HEK293T (cell line): ENCODE data around the gene C19orf25.

Source experiments
- CTCF ChIA-PET: fragments of 350-600 bp; formaldehyde crosslinking; extraction: SDS; loops from one replicate; lab custom pipeline; 2021; ENCODE audit warnings: antibody characterized with exemption, inconsistent platforms; lab: Yijun Ruan, JAX
- POLR2A ChIA-PET: fragments of 350-600 bp; formaldehyde crosslinking; extraction: SDS; loops from one replicate; lab custom pipeline; 2020; ENCODE audit warnings: antibody characterized with exemption, inconsistent platforms; lab: Yijun Ruan, JAX
- DNase-seq: peaks from one replicate; pipeline ENCODE4 v3.0.0; 2012; ENCODE audit warnings: mixed read lengths; ENCODE audit errors: extremely low spot score
- ARNT ChIP-seq: fragments of 450-650 bp; IDR thresholded peaks from 2 replicates; pipeline ENCODE4 v1.6.1; 2017; ENCODE audit warnings: mild to moderate bottlenecking
- BHLHE40 ChIP-seq: fragments of 450-650 bp; IDR thresholded peaks from 2 replicates; pipeline ENCODE4 v1.6.1; 2016; ENCODE audit warnings: mild to moderate bottlenecking, moderate library complexity, borderline replicate concordance
- CTBP1 ChIP-seq: fragments of 450-650 bp; IDR thresholded peaks from 2 replicates; pipeline ENCODE4 v1.6.1; 2016; ENCODE audit warnings: borderline replicate concordance
- ELF4 ChIP-seq: fragments of 450-650 bp; IDR thresholded peaks from 2 replicates; pipeline ENCODE4 v1.6.1; 2017; ENCODE audit warnings: antibody characterized with exemption
- FOXA1 ChIP-seq: fragments of 450-650 bp; IDR thresholded peaks from 2 replicates; pipeline ENCODE4 v1.6.1; 2016; ENCODE audit warnings: mild to moderate bottlenecking
- FOXK2 ChIP-seq: fragments of 450-650 bp; IDR thresholded peaks from 2 replicates; pipeline ENCODE4 v1.6.1; 2016; ENCODE audit warnings: mild to moderate bottlenecking
- FOXM1 ChIP-seq: fragments of 450-650 bp; IDR thresholded peaks from 2 replicates; pipeline ENCODE4 v1.6.1; 2017; ENCODE audit warnings: mild to moderate bottlenecking, borderline replicate concordance
- HDGF ChIP-seq: fragments of 450-650 bp; IDR thresholded peaks from 2 replicates; pipeline ENCODE4 v1.6.1; 2017; ENCODE audit warnings: antibody characterized with exemption, borderline replicate concordance
- L3MBTL2 ChIP-seq: fragments of 450-650 bp; conservative IDR thresholded peaks from 2 replicates; pipeline ENCODE4 v1.6.1; 2016; ENCODE audit warnings: mild to moderate bottlenecking
- LEF1 ChIP-seq: fragments of 450-650 bp; IDR thresholded peaks from 2 replicates; pipeline ENCODE4 v1.6.1; 2017; ENCODE audit warnings: mild to moderate bottlenecking, borderline replicate concordance
- NFRKB ChIP-seq: fragments of 450-650 bp; IDR thresholded peaks from 2 replicates; pipeline ENCODE4 v1.6.1; 2016; ENCODE audit warnings: mild to moderate bottlenecking, moderate library complexity
- PKNOX1 ChIP-seq: fragments of 450-650 bp; IDR thresholded peaks from 2 replicates; pipeline ENCODE4 v1.6.1; 2016
- SP1 ChIP-seq: fragments of 450-650 bp; IDR thresholded peaks from 2 replicates; pipeline ENCODE4 v1.6.1; 2017
- SUZ12 ChIP-seq: fragments of 450-650 bp; IDR thresholded peaks from 2 replicates; pipeline ENCODE4 v1.6.1; 2016; ENCODE audit warnings: mild to moderate bottlenecking
- TARDBP ChIP-seq: fragments of 450-650 bp; IDR thresholded peaks from 2 replicates; pipeline ENCODE4 v1.6.1; 2016
- ZNF384 ChIP-seq: fragments of 450-650 bp; IDR thresholded peaks from 2 replicates; pipeline ENCODE4 v1.6.1; 2016

Gene C19orf25

DNA sequence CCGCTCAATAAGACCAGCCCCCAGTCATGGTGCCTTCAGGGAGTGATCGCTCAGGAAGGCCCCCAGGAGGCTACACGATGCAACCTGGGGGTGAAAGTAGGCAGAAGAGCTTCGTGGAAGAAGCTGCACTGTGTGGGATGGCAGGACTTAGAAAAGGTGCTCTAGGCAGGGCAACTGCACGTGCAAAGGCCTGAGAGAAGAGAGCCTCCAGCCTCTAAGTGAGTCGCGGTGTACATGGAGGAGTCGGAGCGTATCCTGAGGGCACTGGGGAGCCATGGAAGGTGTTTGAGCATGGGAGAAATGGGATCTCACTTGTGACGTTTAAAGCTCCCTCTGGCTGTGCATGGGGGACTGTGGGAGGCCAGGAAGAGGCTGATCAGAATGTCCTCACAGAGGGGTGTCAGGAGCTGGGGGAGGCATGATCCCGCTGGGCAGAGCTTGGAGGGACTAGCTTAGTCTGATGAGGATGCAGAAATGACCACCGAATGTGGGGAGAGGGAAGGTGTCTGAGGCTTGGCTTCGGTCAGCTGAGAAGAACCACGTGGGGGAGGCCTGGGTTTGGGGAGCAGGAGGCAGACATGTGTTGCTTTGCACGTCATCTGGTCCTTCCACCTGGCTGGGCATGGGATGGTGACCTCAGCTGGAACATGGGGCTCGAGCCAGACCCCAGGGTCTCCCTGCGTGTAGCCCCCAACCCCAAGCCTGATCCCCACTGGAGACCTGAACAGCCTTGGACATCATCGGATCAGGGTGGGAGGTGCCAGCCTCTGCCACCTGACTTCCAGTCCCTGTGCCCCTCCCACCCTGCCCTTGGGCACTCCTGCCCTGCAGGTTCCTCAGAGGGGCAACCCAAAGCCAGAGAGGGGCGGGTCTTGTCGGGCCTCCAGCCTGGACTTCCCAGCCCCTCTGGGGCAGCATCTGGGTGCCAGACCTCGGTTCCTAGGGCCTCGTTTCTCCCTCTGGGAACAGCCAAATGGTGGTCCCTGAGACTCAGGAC, 28.0 kb downstream of the C19orf25 start:
- no peak for DNase-seq
- TF ChIP-seq NFRKB (no peak), L3MBTL2 (no peak), CTBP1 (no peak), ELF4 (no peak), FOXA1 (no peak), TARDBP (no peak)
- CTCF ChIA-PET: interaction anchor here (0.8 kb wide), 1 partner anchor 207 kb away, joined by 4 read pairs; no protein-coding TSS in a partner anchor
- POLR2A ChIA-PET: no interaction called here

GRCh38 chr19:1449467-1450442, 29.3 kb downstream of the C19orf25 start, which contains the start of gene APC2:
Gene APC2, plus strand, starts transcription at chr19:1450121. Its CDS starts 2,881 bp downstream, at chr19:1453002.
- ChIA-PET POLR2A (no interaction called here), CTCF (interaction anchor here (0.5 kb wide), 1 partner anchor 97 kb away, joined by 4 read pairs; no protein-coding TSS in a partner anchor)
- TF ChIP-seq L3MBTL2 (no peak), FOXA1 (no peak), TARDBP (no peak), LEF1 (no peak), BHLHE40 (no peak), ARNT (no peak), ZNF384 (no peak), FOXK2 (no peak), FOXM1 (no peak), CTBP1 (no peak), PKNOX1 (no peak), SUZ12 (no peak), HDGF (no peak), NFRKB (no peak), SP1 (no peak), ELF4 (no peak)
- DNase-seq: peak; percentile 78

GRCh38 chr19:1447944-1448343, 31.1 kb downstream of the C19orf25 start:
- ChIA-PET POLR2A (interaction anchor here (0.7 to 1.3 kb wide), 2 partner anchors 33 to 179 kb away, joined by 3 to 6 read pairs; partner anchors contain the start of gene CIRBP), CTCF (no interaction called here)
- TF ChIP-seq L3MBTL2 (no peak), TARDBP (no peak), FOXM1 (no peak), ARNT (no peak), BHLHE40 (no peak), HDGF (no peak), CTBP1 (no peak)
- no peak for DNase-seq

DNA sequence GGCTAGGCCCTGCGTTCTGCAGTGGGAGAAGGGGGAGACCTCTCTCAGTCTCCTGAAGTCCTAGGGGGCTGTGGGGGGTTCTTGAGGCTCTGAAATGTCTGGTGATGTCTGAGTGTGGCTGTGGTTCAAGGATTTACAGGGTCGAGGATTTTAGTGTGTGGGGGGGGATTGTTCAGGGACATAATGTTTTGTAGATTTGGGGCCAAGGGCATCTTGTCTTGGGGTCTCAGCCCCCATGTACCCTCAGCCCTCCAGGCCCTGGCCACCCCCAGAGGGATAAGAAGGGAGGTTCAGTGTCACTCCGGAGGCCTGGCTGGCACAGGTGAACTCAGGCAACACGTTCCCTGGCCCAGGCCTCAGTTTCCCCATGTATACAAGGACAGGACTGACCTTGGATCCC, 31.5 kb downstream of the C19orf25 start:
- DNase-seq: no peak
- TF ChIP-seq PKNOX1 (no peak), TARDBP (no peak), ARNT (no peak), SUZ12 (no peak), FOXM1 (no peak), LEF1 (no peak), ELF4 (no peak), BHLHE40 (no peak), L3MBTL2 (no peak), FOXK2 (no peak), FOXA1 (no peak), HDGF (no peak), CTBP1 (no peak), SP1 (no peak), ZNF384 (no peak), NFRKB (no peak)
- CTCF ChIA-PET: no interaction called here
- POLR2A ChIA-PET: interaction anchor here (0.7 to 1.3 kb wide), 2 partner anchors 34 to 179 kb away, joined by 3 to 6 read pairs; partner anchors contain the start of gene CIRBP

DNA sequence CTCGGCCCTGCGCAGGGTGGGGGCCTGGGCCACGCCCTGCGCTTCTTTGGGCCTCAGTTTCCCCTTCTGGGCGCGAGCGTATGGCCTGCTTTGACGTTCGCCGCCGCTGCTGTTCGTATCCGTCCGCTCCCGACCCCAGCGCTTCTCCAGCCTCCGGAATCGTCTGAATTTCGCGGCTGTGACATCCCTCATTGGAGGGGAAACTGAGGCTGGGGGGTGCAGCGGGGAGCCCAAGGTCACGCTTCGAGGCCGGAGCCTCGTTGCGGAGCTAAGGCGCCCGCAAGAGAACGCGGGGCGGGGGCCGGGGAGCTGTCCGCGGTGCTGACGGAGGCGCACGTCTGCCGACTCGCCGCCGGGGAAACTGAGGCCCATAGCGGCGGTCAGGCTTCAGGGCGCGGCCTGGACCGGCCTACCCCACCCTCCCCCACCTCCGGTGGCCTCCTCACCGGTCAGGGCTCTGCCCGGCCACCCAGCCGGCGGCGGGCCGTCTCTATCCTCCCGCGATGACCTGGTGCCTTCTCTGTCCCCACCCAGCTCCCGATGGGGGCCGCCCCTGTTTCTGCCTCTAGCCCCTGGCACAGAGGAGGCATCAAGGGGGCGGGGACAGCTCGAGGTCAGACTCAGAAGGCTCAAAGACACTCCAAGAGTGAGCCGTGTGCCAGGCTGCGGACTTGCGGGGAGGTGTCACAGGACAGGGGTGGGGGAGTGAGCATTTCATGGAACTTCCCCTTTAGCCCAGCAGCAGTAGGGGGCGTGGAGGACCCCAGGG, 32.1 kb downstream of the C19orf25 start:
- ChIA-PET POLR2A (interaction anchor here (1.3 kb wide), 1 partner anchor 178 kb away, joined by 6 read pairs; the partner anchor contains the start of gene CIRBP), CTCF (no interaction called here)
- TF ChIP-seq ARNT (no peak), FOXA1 (no peak), SP1 (no peak), PKNOX1 (no peak), L3MBTL2 (no peak), FOXM1 (no peak), ELF4 (no peak), HDGF (no peak)
- no peak for DNase-seq
